Measurements from ENCODE around the gene AKAP8L.
A peak's percentile ranks its signal among the peaks of the same experiment; 100 is the strongest.

AKAP8L gene, protein sequence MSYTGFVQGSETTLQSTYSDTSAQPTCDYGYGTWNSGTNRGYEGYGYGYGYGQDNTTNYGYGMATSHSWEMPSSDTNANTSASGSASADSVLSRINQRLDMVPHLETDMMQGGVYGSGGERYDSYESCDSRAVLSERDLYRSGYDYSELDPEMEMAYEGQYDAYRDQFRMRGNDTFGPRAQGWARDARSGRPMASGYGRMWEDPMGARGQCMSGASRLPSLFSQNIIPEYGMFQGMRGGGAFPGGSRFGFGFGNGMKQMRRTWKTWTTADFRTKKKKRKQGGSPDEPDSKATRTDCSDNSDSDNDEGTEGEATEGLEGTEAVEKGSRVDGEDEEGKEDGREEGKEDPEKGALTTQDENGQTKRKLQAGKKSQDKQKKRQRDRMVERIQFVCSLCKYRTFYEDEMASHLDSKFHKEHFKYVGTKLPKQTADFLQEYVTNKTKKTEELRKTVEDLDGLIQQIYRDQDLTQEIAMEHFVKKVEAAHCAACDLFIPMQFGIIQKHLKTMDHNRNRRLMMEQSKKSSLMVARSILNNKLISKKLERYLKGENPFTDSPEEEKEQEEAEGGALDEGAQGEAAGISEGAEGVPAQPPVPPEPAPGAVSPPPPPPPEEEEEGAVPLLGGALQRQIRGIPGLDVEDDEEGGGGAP

DNA sequence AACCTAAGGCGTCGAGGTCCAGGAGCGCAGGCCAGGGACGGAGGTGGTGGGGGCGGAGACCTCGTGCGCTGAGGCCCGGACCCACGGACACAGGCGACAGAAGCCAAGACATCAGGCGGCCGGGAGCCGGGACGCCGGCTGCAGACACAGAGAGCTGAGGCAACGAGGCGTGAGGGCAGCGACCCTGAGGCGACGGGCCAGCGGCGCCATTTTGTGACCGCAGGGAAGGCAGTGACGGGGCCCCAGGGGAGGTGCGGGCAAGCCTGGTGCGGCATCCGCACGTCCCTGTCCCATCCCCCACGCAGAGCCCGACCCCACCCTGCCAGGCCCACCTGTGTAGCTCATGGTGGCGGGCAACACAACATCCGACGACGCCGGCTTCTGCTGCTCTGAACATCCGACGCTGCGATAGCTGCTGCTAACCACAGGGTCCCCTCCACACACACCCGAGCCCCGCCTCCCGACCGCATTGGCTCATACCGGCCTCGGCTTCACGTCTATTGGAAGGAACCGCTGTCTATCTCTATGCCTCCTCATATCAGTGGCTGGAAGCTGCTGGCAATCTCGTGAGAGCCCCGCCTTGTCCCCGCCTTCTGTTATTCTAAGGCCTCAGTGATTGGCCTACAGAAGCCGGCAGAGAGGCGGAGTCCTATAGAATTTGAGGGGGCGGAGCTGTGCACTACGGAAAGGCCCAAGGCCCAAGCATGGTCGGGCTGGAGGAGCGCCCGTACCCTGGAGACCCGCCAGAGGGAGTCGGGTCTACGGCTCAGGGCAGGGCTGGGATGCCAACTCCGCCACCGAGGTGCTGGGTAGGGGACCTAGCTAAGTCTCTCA, at the start of gene AKAP8L:
AKAP8L (minus strand) TSS at position 410 of the 834 bp plus-strand sequence; CDS start at position 345, 65 bp downstream.
- DNase-seq (ENCODE audit: low spot score), result peak; percentile 100

DNA sequence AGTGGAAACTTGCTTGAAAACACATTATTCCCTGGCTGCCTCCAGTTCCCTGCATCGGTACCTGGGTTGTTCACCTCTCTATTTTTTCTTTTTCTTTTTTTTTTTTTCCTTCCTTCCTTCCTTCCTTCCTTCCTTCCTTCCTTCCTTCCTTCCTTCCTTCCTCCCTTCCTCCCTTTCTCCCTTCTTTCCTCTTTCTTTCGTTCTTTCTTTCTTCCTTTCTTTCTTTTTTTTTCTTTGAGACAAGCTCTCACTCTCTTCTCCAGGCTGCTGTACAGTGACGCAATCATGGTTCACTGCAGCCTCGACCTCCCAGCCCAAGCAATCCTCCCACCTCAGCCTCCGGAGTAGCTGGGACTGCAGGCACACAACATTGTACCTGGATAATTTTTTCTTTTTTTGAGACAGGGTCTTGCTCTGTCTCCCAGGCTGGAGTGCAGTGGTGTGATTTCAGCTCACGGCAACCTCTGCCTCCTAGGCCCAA, 49.0 kb upstream of the AKAP8L start:
- DNase-seq (ENCODE audit: low spot score), result no peak

GRCh38 chr19:15466851-15467733, 48.3 kb upstream of the AKAP8L start:
- DNase-seq (ENCODE audit: low spot score), result peak; percentile 54

- peak; percentile 49 for DNase-seq (ENCODE audit: low spot score)
These were observed 45.9 kb upstream of the AKAP8L start, which contains the start of gene RASAL3 for GRCh38 chr19:15464394-15465385. Gene RASAL3 (minus strand): TSS chr19:15464544. CDS start chr19:15464358, 186 bp downstream.

GRCh38 chr19:15463861-15464371, 45.1 kb upstream of the AKAP8L start:
- DNase-seq (ENCODE audit: low spot score), result peak; percentile 69

GRCh38 chr19:15461694-15462093, 42.9 kb upstream of the AKAP8L start:
- no peak for DNase-seq (ENCODE audit: low spot score)

DNA sequence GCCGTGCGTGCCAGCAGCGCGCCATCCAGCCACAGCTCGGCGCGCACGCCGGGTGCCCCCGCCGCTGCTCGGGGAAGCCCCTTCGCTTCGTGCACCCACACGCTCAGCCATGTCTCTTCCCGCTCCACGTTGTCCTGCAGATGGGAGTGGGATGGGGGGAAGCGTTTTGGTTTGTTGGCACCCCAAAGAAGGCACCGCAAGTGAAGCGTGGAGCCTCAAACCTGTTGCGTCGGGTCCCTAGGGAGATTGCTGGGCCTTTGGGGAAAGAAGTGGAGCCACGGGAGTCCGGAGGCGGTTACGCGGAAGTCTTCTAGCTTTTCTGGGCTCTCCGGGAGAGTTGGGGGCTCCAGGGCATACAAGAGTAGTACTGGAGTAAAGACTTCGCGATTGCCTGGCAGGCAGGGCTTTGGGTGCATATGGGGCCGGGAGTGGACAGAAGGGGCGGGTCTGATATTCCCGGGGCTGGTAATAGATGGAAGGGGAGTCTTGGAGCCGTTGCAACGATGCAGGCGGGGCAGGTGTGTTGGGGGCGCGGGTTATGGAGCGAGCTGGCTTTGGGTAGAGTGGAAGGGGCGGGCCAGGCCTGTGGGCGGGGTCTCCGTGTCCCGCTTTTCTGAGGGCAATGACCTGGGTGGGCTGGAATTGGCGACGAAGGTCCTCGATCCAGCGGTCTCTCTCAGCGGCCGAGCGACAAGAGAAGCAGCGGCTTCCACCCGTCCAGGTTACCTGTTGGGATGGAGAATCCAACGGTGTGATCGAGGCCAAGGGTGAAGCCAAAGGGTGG, 39.1 kb upstream of the AKAP8L start:
- no peak for DNase-seq (ENCODE audit: low spot score)

DNA sequence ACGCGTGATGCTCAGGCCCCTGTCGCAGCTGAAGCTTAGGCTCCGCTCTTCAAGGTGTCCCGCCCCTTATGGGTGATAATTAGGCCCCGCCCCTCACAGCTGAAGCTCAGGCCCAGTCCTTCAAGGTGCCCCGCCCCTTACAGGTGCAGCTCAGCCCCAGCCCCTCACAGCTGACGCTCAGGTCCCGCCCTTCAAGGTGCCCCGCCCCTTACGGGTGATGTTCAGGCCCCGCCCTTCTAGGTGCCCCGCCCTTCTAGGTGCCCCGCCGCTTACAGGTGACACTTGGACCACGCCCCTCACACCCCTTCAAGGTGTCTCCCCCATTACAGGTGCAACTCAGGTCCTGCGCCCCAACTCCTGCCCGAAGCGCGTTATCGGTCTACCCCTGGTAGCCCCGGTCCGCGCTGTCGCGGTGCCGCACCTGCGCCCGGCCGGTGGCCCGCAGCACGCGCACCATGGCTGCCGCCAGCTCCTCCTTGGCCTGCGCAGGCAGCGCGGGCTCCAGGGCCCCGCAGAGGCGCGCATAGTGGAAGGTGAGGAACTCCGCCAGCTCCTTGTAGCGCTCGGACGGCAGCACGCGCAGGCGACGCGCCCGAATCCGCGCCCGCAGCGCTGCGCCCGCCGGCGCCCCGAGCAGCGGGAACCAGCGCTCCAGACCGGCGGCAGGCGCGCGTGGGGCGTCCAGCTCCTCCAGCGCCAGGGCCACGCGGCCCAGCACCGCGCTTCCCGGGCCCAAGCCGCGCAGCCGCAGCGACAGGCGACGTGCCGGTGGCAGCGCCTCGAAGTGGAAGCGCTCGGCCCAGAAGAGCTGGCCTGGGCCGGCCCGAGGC, 38.3 kb upstream of the AKAP8L start:
- DNase-seq (ENCODE audit: low spot score), result peak; percentile 60

DNA sequence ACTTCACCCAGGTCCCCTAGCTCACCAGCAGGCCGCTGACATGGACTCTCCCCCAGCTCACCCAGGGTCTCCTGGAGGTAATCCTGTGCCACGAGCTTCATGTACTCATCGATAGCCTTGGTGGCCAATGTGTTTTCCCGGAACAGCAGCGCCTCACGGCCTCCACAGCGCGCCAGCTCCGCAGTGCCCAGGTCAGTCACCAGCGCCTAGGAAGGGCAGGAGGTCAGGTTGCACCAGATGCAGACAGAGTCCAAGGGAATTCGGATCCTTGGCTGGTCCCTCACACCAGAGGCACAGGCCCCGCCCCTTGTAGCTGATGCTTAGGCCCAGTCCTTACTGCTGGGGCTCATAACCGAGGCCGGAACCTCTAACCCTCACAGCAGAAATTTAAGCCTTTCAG, 37.7 kb upstream of the AKAP8L start:
- DNase-seq (ENCODE audit: low spot score), result no peak

- DNase-seq (ENCODE audit: low spot score), result no peak
These were observed 37.2 kb upstream of the AKAP8L start for GRCh38 chr19:15455996-15456395.

DNA sequence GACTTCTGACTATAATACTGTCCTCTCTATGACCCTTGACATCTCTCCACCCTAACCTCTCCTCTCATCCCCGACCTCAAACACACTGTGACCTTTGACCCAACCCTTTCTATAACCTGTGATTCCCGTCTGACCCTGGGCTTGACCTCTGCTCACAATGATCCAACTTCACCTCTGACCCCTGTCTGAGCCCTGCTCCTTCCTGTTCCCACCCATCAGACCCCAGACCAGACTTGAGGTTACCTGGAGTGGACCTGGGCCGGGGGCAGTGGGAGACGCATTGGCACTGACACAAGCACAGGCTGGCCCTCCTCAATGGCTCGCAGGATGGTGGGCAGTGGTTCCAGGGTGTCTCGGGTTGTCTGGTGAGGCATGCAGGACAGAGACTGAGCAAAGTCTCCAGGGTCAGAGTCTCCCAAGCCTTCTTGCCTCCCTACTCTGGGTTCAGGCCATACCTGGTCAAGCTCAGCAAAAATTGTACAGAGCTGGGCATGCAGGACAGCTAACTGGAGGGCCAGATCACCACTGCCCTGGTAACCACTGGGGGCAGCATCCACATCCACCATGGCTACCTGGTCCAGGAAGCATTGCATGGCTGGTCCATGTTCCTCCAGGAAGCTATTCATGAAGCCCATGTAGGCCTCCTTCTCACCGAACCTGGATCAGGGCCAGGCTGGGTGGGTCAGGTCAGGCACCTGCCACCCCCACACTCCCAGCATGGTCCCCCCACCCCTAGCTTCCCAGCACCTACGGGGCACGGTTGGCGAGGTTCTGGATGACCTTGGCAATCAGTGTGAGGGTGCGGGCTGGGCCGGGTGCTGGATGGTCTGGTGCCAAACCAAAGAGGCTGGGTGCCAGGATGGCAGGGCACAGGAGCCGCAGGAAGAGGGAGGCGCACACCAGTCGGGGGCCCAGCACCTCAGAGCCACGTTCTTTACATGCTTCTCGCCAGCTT, 35.4 kb upstream of the AKAP8L start:
- no peak for DNase-seq (ENCODE audit: low spot score)

DNA sequence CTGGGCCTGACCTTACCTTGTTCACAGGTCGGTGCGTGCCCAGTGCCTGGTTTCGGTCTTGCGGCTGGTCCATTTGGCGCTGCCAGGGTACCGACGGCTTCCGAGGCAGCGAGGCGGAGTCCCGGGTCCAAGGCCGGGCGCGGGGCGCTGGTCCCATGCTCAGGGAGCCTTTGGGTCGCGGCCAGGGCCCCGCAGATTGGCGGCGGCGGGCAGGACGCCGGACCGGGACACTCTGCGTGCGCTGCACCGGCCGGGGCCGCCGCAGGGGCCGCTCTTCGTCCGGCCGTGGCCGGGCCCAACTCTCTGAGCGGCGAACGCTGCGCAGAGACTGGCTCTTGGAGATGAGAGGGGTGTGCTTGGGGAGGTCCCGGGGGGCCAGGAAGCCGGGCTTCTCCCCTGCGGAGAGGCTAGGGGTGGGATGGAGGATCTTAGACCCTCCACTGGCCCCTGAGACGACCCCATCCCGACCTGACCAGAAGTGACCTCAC, 34.3 kb upstream of the AKAP8L start:
- no peak for DNase-seq (ENCODE audit: low spot score)

DNA sequence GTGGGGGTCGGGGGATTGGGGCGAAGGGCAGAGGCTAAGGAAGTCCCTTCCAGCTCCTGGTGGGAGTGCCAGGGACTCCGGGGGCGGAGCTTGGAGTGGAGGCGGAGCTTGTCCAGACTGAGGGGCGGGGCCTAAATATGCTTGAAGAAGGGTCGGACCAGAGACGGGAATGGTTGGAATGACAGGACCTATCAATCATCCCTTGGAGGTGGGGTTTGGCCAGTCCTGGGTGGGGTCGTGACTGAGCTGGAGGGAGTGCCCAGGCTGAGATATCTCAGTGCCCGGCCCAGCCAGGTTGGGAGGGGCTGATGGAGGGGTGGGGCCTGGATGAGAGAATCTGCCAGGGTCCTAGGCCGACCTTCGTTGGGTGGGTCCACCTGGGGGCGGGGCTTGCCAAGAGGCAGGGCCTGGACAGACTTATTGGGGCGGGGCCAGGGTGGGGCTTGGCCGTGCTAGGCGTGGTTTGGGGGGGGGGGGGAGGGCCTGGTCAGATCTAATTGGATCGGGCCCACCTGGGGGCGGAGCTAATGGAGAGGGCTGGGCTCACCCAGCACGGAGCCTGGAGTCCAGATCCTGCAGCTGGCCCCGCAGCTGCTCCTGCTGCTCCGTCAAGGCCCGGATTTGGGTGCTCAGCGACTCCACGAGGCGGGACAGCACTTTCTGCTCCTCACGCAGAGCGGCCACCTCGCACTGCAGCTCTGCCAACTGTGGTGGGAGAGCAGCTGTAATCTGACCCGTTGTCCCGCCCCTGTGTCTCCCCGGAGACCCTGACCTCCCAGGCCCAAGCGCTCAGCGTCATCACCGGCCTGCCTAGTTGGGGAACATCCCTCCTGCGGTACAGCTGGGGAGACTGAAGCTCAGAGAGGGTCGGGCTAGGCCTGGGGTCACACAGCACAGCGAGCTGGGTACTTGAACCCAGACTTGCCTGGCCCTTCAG, 33.6 kb upstream of the AKAP8L start:
- peak; percentile 81 for DNase-seq (ENCODE audit: low spot score)

DNA sequence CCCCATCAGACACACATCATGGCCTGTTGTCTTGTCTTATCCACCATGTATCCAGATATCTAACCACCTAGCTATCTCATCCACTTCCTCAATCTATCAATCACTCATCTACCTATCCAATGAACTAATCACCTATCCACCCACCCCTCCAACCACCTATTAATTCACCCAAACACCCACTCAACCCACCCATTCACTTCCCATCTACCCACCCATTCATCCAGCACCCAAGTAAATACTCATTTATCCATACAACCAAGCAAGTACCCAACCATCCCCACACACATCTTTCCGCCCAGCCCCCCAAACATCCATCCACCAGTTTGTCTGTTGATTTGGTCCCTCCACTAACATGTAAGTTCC, 31.7 kb upstream of the AKAP8L start:
- no peak for DNase-seq (ENCODE audit: low spot score)

GRCh38 chr19:15449620-15450527, 31.1 kb upstream of the AKAP8L start, which contains the start of gene WIZ:
Gene WIZ (minus strand): TSS chr19:15449956. CDS start chr19:15448307, 1,649 bp downstream.
- peak; percentile 54 for DNase-seq (ENCODE audit: low spot score)
